Keratinocyte (primary cell): Measurements from ENCODE around the gene LDB2. TPM values are rescaled to one million over a fixed set of nuclear protein-coding genes. Genes with fewer than 3 reads are reported as not detected.

ENCODE experiments used
- DNase-seq: peaks from one replicate; pipeline ENCODE4 v3.0.0-alpha.2; 2011; ENCODE audit warnings: low read depth, missing footprints, low spot score
- FAIRE-seq: peaks from 2 replicates; lab custom pipeline; 2011; peaks lifted over from hg19 to GRCh38; lab: Jason Lieb, UNC
- H2AFZ ChIP-seq: 2 replicates; pipeline ENCODE4 v1.6.0; 2012; ENCODE audit warnings: low read length, control low read depth, inconsistent platforms; ENCODE audit not compliant: control insufficient read depth
- H3K27ac ChIP-seq: 2 replicates; pipeline ENCODE4 v1.5.1; 2011; ENCODE audit warnings: low read length; ENCODE audit not compliant: control insufficient read depth, insufficient read depth
- H3K27me3 ChIP-seq: 3 replicates; pipeline ENCODE4 v1.6.0; 2011; ENCODE audit warnings: low read length; ENCODE audit not compliant: control insufficient read depth, insufficient read depth; ENCODE audit errors: extremely low read depth
- H3K36me3 ChIP-seq, 2 experiments: 2 replicates in 1 of 2; 3 replicates in 1 of 2; pipeline ENCODE4 v1.5.1; 2011; ENCODE audit warnings: low read length in 2 of 2, mild to moderate bottlenecking in 1 of 2; ENCODE audit not compliant: control insufficient read depth in 2 of 2, insufficient read depth in 2 of 2; ENCODE audit errors: extremely low read depth in 1 of 2
- H3K4me1 ChIP-seq: 3 replicates; pipeline ENCODE4 v1.5.1; 2011; ENCODE audit warnings: low read length; ENCODE audit not compliant: control insufficient read depth, insufficient read depth; ENCODE audit errors: extremely low read depth
- H3K4me2 ChIP-seq: 3 replicates; pipeline ENCODE4 v1.6.0; 2011; ENCODE audit warnings: low read depth, low read length; ENCODE audit not compliant: control insufficient read depth, insufficient read depth; ENCODE audit errors: extremely low read depth
- H3K4me3 ChIP-seq, 3 experiments: fragments of 200-600 bp in 1 of 3; sonication (generic) in 1 of 3; 2 replicates in 2 of 3; 3 replicates in 1 of 3; pipeline ENCODE4 v1.5.1; 2011 to 2016; ENCODE audit warnings: low read length in 3 of 3, mild to moderate bottlenecking in 3 of 3, control low read depth in 2 of 3, inconsistent platforms in 1 of 3, low read depth in 1 of 3, mixed read lengths in 1 of 3, mixed run types in 1 of 3, moderate library complexity in 1 of 3; ENCODE audit not compliant: control insufficient read depth in 2 of 3, insufficient read depth in 2 of 3; ENCODE audit errors: extremely low read depth in 1 of 3
- H3K79me2 ChIP-seq: 2 replicates; pipeline ENCODE4 v1.6.0; 2012; ENCODE audit warnings: low read length; ENCODE audit not compliant: control insufficient read depth, insufficient read depth
- H3K9ac ChIP-seq: 3 replicates; pipeline ENCODE4 v1.6.0; 2011; ENCODE audit warnings: low read length; ENCODE audit not compliant: control insufficient read depth, insufficient read depth; ENCODE audit errors: extremely low read depth
- H3K9me1 ChIP-seq: 3 replicates; pipeline ENCODE4 v1.6.0; 2011; ENCODE audit warnings: low read length; ENCODE audit not compliant: control insufficient read depth, insufficient read depth; ENCODE audit errors: extremely low read depth
- H3K9me3 ChIP-seq: 2 replicates; pipeline ENCODE4 v1.5.1; 2012; ENCODE audit warnings: low read depth, low read length; ENCODE audit not compliant: control insufficient read depth
- H4K20me1 ChIP-seq: 3 replicates; pipeline ENCODE4 v1.6.0; 2011; ENCODE audit warnings: low read length; ENCODE audit not compliant: control insufficient read depth, insufficient read depth; ENCODE audit errors: extremely low read depth
- EZH2 ChIP-seq: IDR thresholded peaks from one replicate; pipeline ENCODE4 v1.6.1; 2012; ENCODE audit warnings: inconsistent platforms, mild to moderate bottlenecking, low read length, moderate library complexity
- dilution Hi-C: fragments of 300-500 bp; cut with MboI; formaldehyde crosslinking; loops from one replicate; pipeline ENCODE4 v1.7.0; 2020; ENCODE audit warnings: low sequenced_read_pairs; ENCODE audit not compliant: extremely low pct_ligation_motif_present
- polyA plus RNA-seq, 5 experiments: library from polyadenylated mRNA; depleted of rRNA in 3 of 5; stranded (reverse) in 3 of 5; stranded (forward) in 1 of 5; unstranded in 1 of 5; fragments of >200 nt; gene quantifications; 1 replicate in 1 of 5; 2 replicates in 3 of 5; 3 replicates in 1 of 5; pipeline versions ENCODE4 v1.2.1 to v1.2.3, GENCODE V29; 2011 to 2012; ENCODE audit warnings: missing spikeins in 2 of 5, low read depth in 1 of 5, low replicate concordance in 1 of 5
- TF ChIP-seq, protein P1 (sequence below), 3 experiments: IDR thresholded peaks in 1 of 3; conservative IDR thresholded peaks in 1 of 3; optimal IDR thresholded peaks in 1 of 3; 2 replicates in 2 of 3; 3 replicates in 1 of 3; pipeline versions ENCODE3 to v1.5.1; 2011; ENCODE audit warnings: low read length in 3 of 3, mild to moderate bottlenecking in 3 of 3, moderate library complexity in 2 of 3, control low read depth in 1 of 3, inconsistent platforms in 1 of 3; ENCODE audit not compliant: insufficient read depth in 2 of 3; ENCODE audit errors: extremely low read depth in 1 of 3

LDB2 gene
- polyA plus RNA-seq, 1 donor (not counting 4 experiments of a cell fraction or from before 2014, with no cell fraction given) = not detected

DNA sequence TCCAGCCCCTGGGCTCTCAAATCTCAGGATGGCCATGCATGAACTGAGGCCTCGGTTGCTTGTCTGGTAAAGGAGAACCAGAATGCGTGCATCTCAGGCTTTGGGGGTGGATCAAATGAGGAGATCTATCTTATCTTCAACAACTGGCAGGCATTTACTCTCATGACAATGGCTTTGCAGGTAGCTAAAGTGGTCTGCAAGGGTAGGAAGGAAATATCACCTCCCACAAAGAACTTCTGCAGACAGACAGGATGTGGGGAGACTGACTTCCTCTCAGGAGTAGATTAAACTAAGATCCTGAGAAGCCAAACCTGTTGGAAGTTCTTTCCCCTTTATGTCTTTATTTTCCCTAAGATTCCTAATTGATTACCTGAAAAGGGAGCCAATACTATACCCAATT, 7.8 kb downstream of the LDB2 start:
- dilution Hi-C loops = no loop called here
- Histone ChIP-seq H3K9me3 (no peaks in the 10 kb centered on the region), H2AFZ (no peak overlapping the region), H3K9me1 (no peaks in the 10 kb centered on the region), H3K4me3 (no peak overlapping the region), H3K4me2 (no peak overlapping the region), H3K9ac (no peak overlapping the region), H3K4me1 (no peaks in the 10 kb centered on the region), H3K27me3 (no peaks in the 10 kb centered on the region), H3K27ac (no peak overlapping the region), H3K36me3 (no peaks in the 10 kb centered on the region), H3K79me2 (no peaks in the 10 kb centered on the region), H4K20me1 (no peaks in the 10 kb centered on the region)
- no peak for DNase-seq
- FAIRE-seq = no peak
- no peak for TF ChIP-seq EZH2
- TF ChIP-seq, protein P1, sequence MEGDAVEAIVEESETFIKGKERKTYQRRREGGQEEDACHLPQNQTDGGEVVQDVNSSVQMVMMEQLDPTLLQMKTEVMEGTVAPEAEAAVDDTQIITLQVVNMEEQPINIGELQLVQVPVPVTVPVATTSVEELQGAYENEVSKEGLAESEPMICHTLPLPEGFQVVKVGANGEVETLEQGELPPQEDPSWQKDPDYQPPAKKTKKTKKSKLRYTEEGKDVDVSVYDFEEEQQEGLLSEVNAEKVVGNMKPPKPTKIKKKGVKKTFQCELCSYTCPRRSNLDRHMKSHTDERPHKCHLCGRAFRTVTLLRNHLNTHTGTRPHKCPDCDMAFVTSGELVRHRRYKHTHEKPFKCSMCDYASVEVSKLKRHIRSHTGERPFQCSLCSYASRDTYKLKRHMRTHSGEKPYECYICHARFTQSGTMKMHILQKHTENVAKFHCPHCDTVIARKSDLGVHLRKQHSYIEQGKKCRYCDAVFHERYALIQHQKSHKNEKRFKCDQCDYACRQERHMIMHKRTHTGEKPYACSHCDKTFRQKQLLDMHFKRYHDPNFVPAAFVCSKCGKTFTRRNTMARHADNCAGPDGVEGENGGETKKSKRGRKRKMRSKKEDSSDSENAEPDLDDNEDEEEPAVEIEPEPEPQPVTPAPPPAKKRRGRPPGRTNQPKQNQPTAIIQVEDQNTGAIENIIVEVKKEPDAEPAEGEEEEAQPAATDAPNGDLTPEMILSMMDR (optimal IDR thresholded peaks at IDR 0.05 in 1 of 3, IDR thresholded peaks at IDR 0.05 in 1 of 3, conservative IDR thresholded peaks at IDR 0.05 in 1 of 3; ENCODE audit: extremely low read depth in 1 of 3, insufficient read depth in 2 of 3, low read length in 3 of 3) = no peak

DNA sequence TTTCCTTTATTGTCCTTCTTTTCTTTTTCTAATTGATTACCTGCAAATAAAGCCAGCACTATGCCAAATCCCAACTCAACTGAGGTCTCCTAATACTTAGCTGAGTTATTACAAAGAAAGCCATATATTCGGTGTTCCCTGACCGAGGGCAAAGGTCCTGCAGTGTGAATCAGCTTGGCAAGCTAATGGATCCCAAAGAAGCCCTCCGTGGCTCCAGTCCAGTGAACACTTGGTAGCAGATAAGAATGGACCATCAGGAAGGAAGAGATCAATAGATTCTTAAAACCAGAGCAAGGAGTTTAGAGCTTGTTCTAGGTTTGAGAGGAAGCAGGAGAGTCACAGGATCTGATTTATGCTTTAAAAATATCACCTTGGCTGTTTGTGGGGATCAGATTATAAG, 8.5 kb downstream of the LDB2 start:
- Histone ChIP-seq H3K9ac (no peak overlapping the region), H3K9me3 (no peaks in the 10 kb centered on the region), H3K27me3 (no peaks in the 10 kb centered on the region), H3K9me1 (no peaks in the 10 kb centered on the region), H2AFZ (no peak overlapping the region), H3K4me2 (no peak overlapping the region), H3K4me3 (no peak overlapping the region), H3K27ac (no peak overlapping the region), H3K4me1 (no peaks in the 10 kb centered on the region), H3K36me3 (no peaks in the 10 kb centered on the region), H4K20me1 (no peaks in the 10 kb centered on the region), H3K79me2 (no peaks in the 10 kb centered on the region)
- DNase-seq (no peak), FAIRE-seq (no peak)
- dilution Hi-C loops = no loop called here
- TF ChIP-seq, protein P1 (optimal IDR thresholded peaks at IDR 0.05 in 1 of 3, IDR thresholded peaks at IDR 0.05 in 1 of 3, conservative IDR thresholded peaks at IDR 0.05 in 1 of 3; ENCODE audit: extremely low read depth in 1 of 3, insufficient read depth in 2 of 3, low read length in 3 of 3) = no peak
- TF ChIP-seq EZH2 = no peak
